HG03565 (cell line): ENCODE results near the gene SNX9.
"Not testable (repeated sequence)": the region's sequence is repeated elsewhere in the genome, so short reads cannot be mapped to it uniquely, and the experiment has no call there.

Experiments used
- ATAC-seq: cut with Tn5 transposase; IDR thresholded peaks from one replicate; pipeline ENCODE4 v1.9.1; 2021; ENCODE audit warnings: mild to moderate bottlenecking, moderate library complexity; ENCODE audit not compliant: unreplicated experiment

The SNX9 gene

DNA sequence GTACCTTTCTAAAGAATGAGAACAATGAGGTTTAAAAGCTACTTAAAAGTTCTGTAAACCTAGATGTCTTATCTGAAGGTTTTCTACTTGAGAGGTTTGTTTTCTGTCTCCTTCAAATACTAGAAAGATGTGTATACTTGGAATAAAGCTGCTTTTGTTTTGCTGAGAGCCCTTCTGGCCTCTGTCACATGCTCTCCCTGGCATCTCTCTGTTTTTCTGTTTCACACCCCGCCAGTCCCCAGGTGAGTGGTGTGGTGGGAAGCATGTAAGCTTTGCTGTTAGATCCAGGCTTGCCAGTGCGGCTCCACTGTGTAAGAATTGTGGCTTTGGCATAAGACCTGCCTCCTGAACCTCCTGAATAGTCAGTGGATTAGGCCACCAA is 56.8 kb downstream of the SNX9 start:
- ATAC-seq, result peak; percentile 21

- ATAC-seq, result no peak
Measured at GRCh38 chr6:157880534-157880933, 57.5 kb downstream of the SNX9 start.

- no peak for ATAC-seq
Measured at GRCh38 chr6:157881342-157881741, 58.3 kb downstream of the SNX9 start.

- no peak for ATAC-seq
Measured at GRCh38 chr6:157884756-157885155, 61.7 kb downstream of the SNX9 start.

DNA sequence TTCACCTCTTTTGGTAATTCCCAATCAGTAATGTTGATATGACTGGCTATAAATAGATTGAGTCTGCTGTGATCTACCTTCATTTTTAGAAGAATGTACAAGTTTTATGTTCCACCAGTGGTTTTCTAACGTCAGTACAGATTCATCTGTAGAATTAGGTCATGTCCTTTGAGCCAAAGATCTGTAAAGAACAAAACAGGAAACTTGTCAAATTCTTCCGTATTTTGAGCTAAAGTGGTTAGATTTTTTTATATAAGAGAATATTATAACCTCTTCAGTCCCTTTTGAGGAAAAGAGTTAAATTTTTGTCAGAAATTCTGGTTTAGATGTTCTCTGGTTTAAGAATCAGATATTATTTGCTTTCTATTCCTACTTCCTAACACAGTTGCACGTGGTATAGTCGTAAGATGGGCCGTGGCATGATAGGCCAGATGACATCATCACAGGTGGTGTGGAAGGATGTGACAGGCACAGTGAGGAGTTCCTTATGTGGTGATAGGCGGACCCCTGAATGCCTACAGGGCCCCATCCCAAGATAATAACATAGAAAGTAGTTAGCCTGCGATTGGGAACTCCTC is 62.3 kb downstream of the SNX9 start:
- ATAC-seq, result no peak

DNA sequence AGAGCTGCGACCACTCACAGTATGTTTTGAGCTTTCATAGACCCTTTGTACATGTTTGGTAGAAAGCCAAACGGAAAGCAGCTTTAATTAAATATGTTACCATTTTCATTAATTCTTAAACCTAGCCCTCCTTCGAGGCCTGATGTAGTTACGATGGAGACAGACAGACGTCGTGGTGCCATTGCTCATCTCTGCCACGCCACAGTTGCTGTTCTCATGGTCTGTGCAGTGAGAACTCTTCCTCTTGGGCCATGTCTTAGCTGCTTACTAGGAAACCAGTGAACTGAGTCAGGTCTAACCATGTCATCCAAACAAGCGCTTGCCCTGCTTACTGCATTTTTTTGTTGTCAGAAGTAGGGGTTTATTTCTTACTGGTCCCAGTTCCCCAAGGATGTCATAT is 62.8 kb downstream of the SNX9 start:
- ATAC-seq, result no peak

GRCh38 chr6:157887892-157888291 is 64.8 kb downstream of the SNX9 start:
- ATAC-seq, result no peak

GRCh38 chr6:157891544-157892362 is 68.7 kb downstream of the SNX9 start:
- ATAC-seq, result no peak

DNA sequence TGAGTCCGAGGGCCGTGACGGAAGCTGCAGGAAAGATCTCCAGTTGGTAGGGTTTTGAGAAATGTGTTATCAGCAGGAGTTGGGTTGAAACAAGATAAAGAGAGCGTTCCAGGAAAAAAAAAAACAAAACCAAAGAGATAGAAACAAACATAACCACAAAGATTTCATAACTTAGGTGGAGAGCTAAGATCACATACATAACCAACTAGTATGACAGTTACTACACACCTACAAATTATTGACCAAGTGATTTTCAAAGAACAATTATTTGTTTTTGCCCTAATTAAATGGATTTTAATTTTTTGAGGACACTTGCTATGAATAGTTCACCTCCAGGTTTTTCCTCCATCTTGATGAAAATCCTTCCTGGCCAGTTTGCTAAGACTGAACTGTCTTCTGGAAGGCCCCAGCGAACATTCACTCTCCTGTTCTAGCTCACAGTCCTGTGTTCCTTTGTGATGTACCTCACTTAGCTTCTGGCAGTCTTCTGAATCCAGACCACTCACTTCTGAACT is 69.4 kb downstream of the SNX9 start:
- ATAC-seq, result no peak

GRCh38 chr6:157893238-157893637 is 70.2 kb downstream of the SNX9 start:
- ATAC-seq, result no peak

GRCh38 chr6:157895585-157895984 is 72.5 kb downstream of the SNX9 start:
- ATAC-seq, result no peak

DNA sequence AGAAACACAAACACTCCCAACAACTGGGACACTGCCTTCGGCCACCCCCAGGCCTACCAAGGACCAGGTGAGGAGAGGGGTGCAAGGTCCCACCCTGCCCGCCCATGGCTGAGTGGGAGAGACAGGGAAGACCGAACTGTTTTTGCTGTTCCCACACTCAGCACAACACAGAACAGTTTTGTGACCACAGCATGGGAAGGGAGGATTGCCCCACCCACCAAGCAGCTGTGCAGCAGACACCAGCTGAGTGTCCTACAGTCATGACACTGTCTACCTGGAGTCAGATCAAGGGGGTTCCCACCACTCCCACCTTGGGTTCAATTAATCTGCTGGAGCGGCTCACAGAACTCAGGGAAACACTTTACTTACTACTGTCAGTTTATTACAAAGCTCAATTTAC is 73.9 kb downstream of the SNX9 start:
- ATAC-seq, result no peak

GRCh38 chr6:157898169-157898568 is 75.1 kb downstream of the SNX9 start:
- ATAC-seq, result no peak

DNA sequence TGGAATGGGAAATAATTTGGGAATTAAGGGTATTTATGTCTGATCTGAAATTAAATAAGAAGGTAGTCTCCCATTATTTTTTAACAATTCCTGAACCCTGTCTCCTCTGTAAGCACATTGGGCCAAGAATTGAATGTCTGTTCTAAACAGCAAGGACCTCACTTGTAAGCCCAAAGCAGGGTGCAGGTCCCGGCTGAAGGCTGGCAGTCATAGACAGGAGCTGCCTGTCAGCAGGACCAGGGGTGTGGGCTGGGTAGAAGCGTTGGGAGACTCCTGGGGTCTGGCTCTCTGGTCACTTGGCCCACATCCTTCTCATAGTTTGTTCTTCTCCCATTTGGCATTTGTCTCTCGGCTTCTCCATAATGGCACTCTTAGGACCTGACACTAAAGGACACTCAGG is 75.6 kb downstream of the SNX9 start:
- no peak for ATAC-seq

DNA sequence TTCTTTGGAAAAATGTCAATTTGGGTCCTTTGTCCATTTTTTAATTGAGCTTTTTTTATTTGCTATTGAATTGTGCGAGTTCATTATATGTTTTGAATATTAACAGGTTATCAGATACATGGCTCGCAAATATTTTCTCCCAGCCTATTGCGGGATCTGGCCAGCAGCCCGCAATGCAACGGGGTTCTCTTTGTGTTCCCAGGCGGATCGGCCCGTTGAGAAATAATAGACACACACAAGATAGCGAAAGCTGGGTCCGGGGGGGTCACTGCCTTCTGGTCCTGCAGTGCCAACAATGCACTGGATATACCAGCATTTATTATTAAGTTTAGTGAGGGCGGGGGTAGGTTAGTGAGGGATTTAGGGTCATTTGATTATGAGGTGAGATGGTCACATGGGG is 77.2 kb downstream of the SNX9 start:
- ATAC-seq, result not testable (repeated sequence)

- ATAC-seq, result not testable (repeated sequence)
Measured at GRCh38 chr6:157900751-157901150, 77.7 kb downstream of the SNX9 start.

GRCh38 chr6:157904999-157905398 is 82.0 kb downstream of the SNX9 start:
- no peak for ATAC-seq

DNA sequence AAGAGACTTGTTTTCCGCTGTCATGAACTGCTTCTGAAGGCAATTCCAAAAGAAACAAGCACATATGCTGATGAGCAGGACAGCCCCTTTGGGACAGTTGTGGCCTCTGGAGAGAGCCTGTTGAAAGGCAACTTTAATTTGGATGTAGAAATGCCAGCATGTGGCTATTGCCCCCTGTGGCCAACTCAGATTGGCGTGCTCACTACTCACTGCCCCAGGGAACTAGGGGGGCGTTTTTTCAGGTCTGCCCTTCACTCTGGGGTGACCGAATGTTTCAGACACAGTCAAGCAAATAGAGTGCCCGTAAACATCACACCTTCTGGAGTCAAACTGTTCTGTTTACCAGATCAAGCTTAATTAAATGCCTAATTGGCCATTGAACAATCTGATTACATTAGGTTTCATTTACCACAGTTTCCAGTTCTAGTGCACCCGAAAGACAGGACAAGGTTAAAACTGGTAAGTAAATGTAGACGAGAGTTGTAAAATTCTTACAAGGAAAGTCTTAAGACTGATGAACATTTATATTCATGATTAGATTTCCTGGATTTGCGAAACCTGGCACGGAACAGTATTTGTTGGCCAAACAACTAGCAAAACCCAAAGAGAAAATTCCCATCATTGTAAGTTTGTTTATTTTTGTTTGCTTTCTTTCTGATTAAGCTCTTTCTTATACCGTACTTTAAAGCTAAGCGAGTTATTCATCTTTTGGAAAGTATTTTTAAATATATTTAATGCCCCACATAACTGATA is 82.7 kb downstream of the SNX9 start:
- ATAC-seq, result no peak

DNA sequence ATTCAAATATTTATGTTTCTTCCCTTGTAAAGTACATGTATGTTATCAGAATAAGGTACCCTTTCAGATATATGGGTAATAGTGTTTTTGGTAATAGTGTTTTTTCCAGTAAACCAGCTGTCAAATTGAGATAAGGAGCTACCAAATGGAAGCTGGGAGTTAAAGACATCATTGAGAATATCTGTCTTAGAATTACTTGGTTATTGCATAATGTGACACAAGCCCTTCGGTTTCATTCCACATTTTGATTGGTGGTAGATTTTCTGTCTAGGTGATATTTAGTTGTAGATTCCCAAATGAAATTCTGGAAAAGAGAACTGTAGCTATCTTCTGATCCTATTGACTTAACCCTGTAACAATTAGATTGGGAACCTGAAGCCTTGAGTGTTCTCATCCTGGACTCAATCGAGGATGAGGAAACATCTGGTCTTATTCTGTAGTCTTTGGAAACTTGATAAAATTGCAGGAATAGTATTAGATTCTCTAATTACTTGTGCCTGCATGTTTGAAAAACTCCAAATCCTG is 83.6 kb downstream of the SNX9 start:
- ATAC-seq, result no peak

DNA sequence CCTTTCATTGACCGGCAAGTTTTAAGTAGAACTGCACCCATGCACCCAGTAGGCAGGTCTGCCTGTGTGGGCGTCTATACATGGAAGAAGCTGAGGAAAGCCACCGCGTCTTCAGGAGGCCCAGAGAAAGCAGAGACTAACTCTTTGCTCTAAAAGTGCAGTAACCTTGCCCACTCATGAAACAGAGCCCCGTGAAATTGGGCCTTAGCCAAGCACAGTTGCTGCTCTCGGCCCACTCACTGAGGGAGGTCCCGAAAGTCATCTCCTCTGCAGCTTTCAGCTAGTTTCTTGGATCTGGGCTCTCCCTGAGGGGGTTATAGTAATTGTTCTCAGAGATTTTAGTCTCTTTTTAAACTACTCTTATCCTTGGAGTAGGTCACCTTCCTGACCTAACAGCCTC is 84.6 kb downstream of the SNX9 start:
- no peak for ATAC-seq
